ENCODE results near the gene CRACR2A. TPM values are rescaled to one million over a fixed set of nuclear protein-coding genes. Genes with fewer than 3 reads are reported as not detected.

Gene CRACR2A
- total and polyA plus RNA-seq, 9 of the 15 experiments (the other 6 are each of a cell fraction or from before 2014, with no cell fraction given): 2.1 to 15.1 (median 10.4) TPM

DNA sequence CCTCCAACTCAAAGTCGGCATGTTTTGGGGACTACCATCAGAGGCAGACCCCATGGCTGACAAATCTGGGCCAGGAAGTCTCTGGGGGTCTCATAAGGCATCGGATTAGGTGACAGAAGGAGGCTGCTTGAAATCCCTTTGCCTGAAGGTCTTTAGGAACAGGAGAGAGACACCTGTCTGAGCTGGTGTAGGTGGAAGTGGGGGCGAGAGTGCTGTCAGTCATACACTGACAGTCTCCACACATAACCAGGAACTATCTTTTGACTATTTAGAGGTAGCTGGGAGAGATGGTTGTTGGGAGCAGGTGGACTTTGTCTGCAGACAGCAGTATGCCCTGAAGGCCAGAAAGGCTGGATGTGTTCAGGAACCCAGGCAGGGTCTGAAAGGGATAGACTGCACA, 163.2 kb downstream of the CRACR2A start:
- no peaks in the 10 kb centered on the region for H3K79me2 ChIP-seq (ENCODE audit: control insufficient read depth, insufficient read depth, low read length)
- no TSS peak for BruUV-seq (replicated peaks)

More for the DNA sequence above, 163.2 kb downstream of the CRACR2A start:
- TF ChIP-seq SAFB2 (IDR thresholded peaks at IDR 0.05; ENCODE audit: borderline replicate concordance, low read depth, low read length, severe bottlenecking) (no peak), TAF7 (tag; IDR thresholded peaks at IDR 0.05) (no peak), PHF21A (IDR thresholded peaks at IDR 0.05; ENCODE audit: borderline replicate concordance, low read depth) (no peak), HMG20B (CRISPR knock-in tag; IDR thresholded peaks at IDR 0.05) (no peak), GATAD2A (IDR thresholded peaks at IDR 0.05) (no peak), MAFF (IDR thresholded peaks at IDR 0.05; ENCODE audit: low read length) (no peak), SMARCB1 (IDR thresholded peaks at IDR 0.05; ENCODE audit: insufficient read length, low read depth) (no peak)
- TF ChIP-seq, protein P1, sequence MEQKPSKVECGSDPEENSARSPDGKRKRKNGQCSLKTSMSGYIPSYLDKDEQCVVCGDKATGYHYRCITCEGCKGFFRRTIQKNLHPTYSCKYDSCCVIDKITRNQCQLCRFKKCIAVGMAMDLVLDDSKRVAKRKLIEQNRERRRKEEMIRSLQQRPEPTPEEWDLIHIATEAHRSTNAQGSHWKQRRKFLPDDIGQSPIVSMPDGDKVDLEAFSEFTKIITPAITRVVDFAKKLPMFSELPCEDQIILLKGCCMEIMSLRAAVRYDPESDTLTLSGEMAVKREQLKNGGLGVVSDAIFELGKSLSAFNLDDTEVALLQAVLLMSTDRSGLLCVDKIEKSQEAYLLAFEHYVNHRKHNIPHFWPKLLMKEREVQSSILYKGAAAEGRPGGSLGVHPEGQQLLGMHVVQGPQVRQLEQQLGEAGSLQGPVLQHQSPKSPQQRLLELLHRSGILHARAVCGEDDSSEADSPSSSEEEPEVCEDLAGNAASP (IDR thresholded peaks at IDR 0.05): no peak
- TF ChIP-seq, protein P2, sequence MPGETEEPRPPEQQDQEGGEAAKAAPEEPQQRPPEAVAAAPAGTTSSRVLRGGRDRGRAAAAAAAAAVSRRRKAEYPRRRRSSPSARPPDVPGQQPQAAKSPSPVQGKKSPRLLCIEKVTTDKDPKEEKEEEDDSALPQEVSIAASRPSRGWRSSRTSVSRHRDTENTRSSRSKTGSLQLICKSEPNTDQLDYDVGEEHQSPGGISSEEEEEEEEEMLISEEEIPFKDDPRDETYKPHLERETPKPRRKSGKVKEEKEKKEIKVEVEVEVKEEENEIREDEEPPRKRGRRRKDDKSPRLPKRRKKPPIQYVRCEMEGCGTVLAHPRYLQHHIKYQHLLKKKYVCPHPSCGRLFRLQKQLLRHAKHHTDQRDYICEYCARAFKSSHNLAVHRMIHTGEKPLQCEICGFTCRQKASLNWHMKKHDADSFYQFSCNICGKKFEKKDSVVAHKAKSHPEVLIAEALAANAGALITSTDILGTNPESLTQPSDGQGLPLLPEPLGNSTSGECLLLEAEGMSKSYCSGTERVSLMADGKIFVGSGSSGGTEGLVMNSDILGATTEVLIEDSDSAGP (CRISPR knock-in tag; IDR thresholded peaks at IDR 0.05): no peak
- TF ChIP-seq, protein P3, sequence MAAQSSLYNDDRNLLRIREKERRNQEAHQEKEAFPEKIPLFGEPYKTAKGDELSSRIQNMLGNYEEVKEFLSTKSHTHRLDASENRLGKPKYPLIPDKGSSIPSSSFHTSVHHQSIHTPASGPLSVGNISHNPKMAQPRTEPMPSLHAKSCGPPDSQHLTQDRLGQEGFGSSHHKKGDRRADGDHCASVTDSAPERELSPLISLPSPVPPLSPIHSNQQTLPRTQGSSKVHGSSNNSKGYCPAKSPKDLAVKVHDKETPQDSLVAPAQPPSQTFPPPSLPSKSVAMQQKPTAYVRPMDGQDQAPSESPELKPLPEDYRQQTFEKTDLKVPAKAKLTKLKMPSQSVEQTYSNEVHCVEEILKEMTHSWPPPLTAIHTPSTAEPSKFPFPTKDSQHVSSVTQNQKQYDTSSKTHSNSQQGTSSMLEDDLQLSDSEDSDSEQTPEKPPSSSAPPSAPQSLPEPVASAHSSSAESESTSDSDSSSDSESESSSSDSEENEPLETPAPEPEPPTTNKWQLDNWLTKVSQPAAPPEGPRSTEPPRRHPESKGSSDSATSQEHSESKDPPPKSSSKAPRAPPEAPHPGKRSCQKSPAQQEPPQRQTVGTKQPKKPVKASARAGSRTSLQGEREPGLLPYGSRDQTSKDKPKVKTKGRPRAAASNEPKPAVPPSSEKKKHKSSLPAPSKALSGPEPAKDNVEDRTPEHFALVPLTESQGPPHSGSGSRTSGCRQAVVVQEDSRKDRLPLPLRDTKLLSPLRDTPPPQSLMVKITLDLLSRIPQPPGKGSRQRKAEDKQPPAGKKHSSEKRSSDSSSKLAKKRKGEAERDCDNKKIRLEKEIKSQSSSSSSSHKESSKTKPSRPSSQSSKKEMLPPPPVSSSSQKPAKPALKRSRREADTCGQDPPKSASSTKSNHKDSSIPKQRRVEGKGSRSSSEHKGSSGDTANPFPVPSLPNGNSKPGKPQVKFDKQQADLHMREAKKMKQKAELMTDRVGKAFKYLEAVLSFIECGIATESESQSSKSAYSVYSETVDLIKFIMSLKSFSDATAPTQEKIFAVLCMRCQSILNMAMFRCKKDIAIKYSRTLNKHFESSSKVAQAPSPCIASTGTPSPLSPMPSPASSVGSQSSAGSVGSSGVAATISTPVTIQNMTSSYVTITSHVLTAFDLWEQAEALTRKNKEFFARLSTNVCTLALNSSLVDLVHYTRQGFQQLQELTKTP (IDR thresholded peaks at IDR 0.05; ENCODE audit: low read depth in 1 of 2, partially characterized antibody in 2 of 2): no peak
- in situ Hi-C loops (cut with MboI): no loop called here
- DNase-seq (ENCODE audit: extremely low read depth in 1 of 4, low spot score in 3 of 4) (no peak), ATAC-seq (no peak), FAIRE-seq (no peak)
- Histone ChIP-seq H3K4me2 (ENCODE audit: insufficient read depth, low read length) (no peak overlapping the region), H4K20me1 (replicated peaks; ENCODE audit: control insufficient read depth, insufficient read depth, low read length) (no peaks in the 10 kb centered on the region), H3K27me3 (ENCODE audit: control insufficient read depth in 2 of 2, insufficient read depth in 2 of 2, low read length in 2 of 2) (peaks cover 3 to 39% of the 10 kb centered on the region in 2 experiments; a peak in 3 of 5 replicates), H3K36me3 (ENCODE audit: control insufficient read depth, insufficient read depth, low read length) (no peaks in the 10 kb centered on the region), H3K4me3 (no peak overlapping the region), H2AFZ (ENCODE audit: low read depth, low read length) (no peak overlapping the region), H3K27ac (ENCODE audit: extremely low read depth, low read depth, low read length) (no peak overlapping the region), H3K9me3 (replicated peaks; ENCODE audit: control insufficient read depth, insufficient read depth, low read depth, low read length) (no peaks in the 10 kb centered on the region), H3K4me1 (replicated peaks in 1 of 2; ENCODE audit: control insufficient read depth in 2 of 2, insufficient read depth in 2 of 2, low read length in 2 of 2) (no peaks in the 10 kb centered on the region), H3K9ac (ENCODE audit: insufficient read depth in 1 of 2, low read depth in 2 of 2, low read length in 2 of 2) (no peak overlapping the region), H3K9me1 (ENCODE audit: control insufficient read depth, insufficient read depth, low read length) (no peaks in the 10 kb centered on the region)
- ChIA-PET CTCF (ENCODE audit: low intra/inter-chr PET ratio) (no interaction called here), POLR2A (no interaction called here)
- 5% methylated on average over 3 of the region's 3 CpGs for WGBS (ENCODE audit: insufficient coverage, low coverage, missing lambda C conversion rate)
- intact Hi-C loops (cut with micrococcal nuclease): no loop called here

Data from K562 (cell line).